ENCODE data around the gene TIFAB.

GRCh38 chr5:135473956-135474670, 22.0 kb upstream of the TIFAB start:
- TF ChIP-seq POLR2A (IDR thresholded peaks at IDR 0.05; ENCODE audit: low read length) (no peak), GATA1 (IDR thresholded peaks at IDR 0.05; ENCODE audit: low read depth, low read length) (no peak)
